Measurements from ENCODE around the gene KIF2A.
"Not testable (repeated sequence)": the region's sequence is repeated elsewhere in the genome, so short reads cannot be mapped to it uniquely, and the experiment has no call there.

Gene KIF2A

DNA sequence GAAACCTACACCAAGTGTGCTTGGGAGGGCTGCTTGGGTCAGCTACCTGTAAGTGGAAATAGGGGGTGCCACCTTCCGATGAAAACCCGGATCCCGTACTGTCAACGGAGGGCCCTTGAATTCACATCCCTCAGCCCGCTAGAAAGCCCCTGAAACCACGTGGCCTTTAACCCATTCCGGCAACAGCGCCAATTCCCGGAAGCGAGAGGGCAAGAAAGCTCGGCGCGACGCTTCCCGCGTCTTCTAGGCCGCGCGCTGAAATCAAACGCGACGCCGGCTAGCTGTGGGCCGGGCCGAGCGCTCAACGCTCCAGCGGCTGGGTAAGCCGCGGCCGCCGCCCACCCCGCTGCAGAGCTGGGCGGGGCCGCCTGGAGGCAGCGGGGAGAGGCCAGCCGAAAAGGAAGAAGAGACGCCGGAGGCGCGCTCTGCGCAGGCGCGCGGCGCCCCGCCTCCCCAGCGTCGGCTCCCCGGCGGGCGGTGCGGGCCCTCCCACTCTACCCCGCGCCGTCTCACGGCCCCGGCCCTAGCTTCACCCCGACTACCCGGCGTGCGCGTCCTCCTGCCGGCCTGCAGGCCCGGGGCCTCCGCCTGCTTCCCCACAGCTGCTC lies at the start of gene KIF2A:
TSS of gene KIF2A (plus strand) at position 492 of the 608 bp plus-strand sequence. CDS start 267 bp downstream, outside the sequence.
- peak; percentile 85 for DNase-seq

DNA sequence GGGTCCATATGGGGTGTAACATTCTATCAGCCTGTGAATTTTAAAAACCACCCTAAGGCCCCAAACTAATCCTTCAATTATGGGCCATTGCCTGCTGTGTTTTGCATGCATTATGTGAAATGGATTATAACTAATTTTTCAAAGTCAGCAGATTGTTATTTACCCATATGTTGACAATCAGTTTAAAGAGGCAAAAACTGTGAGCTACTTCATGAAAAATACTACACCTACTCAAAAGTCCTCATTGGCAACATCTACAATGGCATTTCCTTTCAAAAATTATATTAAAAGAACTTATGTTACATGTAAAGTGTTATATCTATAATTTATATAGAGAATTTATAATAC lies 49.0 kb upstream of the KIF2A start:
- DNase-seq, result no peak

DNA sequence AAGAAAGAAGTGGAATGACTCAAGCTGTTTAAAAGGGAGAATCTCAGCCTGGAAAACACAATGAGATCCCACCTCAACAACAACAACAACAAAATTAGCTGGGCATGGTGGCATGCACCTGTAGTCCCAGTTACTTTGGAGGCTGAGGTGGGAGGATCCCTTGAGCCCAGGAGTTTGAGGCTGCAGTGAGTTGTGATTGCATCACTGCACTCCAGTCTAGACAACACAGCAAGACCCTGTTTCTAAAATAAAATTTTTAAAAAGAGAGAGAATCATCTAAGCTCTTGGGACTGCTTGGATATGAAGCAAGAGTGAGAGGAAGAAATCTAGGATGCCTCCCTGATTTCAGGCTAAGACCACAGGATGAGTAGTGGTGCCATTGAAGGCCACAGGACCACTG lies 47.4 kb upstream of the KIF2A start:
- no peak for DNase-seq

DNA sequence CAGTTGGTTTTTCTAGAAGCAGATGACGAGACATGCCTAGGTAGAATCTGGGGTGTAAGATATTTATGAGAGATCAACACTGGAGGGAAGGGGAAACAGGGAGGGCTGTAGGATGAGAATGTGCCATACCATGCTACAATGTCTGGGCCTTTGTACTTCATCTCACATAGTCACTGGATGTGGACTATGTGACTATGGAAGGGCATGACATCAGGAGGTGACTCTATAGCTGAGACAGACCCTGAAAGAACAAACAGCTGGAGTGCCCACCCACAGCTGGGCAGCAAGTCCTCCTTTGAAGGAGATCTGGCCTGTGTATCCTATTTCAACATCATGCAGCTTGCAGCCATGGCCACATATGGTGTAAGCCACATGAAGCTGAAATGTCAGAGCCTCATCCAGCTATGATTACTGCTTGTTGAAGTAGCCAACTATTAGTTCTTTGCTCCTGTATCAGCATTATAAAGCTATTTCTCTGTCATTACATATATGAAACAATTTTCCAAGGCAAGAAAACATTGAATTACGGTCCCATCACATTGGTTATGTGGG lies 46.2 kb upstream of the KIF2A start:
- DNase-seq, result no peak

DNA sequence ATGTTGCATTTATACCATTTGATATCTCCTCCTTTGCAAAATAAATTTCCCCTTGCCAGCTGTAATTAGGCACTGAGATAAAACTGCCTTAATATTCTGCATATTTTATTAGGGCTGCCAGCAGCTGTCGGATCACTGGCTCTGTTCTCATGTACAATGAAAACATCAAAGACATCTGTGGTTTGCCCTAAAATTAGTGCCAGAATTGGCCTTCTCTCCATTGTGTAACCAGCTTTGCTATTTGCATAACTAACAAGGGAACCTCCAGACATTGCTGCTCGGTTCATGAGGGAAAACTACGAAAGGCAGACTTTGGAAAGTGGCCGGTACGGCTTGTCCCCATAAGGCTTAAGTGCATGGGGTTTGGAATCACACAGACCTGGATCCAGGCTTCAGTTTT lies 45.5 kb upstream of the KIF2A start:
- DNase-seq, result no peak

DNA sequence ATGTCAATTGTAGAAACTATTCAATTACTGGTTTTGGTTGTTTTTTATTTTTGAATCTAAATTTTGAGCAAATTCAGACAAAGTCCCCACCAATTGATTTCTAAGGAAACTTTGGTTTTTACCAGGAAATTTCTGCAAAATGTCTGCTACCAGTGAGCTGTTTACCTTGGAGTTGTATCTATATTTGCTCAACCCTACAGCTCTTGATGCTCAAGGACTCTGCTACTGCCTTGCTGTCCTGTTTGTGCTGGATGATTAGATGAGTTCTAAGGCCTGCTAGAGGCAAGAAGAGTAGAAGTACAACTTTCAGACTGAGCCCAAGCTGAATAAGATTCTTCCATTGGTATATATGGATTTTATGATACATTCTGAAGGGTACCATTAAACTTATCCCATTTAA lies 42.6 kb upstream of the KIF2A start:
- no peak for DNase-seq

DNA sequence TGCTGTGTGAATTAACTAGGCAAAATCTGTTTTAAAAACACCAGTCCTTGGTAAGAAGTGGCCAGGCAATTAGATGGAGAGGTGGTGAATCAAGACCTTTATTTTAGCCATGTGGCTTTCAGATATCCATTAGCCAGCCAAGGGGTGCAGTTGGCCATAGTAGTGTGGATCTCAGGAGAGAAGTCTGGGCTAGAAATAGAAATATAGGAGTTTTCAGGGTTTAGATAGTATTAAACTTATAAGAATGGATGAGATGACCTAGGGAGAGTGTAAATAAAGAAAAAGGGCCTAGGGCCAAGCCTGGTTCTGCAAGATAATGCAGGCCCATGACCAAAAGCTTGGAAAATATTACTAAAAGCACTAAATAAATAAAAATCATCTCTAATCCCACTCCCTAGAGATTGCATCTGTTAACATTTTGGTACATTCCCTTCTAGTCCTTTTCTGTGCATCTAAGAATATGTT lies 40.3 kb upstream of the KIF2A start:
- no peak for DNase-seq

DNA sequence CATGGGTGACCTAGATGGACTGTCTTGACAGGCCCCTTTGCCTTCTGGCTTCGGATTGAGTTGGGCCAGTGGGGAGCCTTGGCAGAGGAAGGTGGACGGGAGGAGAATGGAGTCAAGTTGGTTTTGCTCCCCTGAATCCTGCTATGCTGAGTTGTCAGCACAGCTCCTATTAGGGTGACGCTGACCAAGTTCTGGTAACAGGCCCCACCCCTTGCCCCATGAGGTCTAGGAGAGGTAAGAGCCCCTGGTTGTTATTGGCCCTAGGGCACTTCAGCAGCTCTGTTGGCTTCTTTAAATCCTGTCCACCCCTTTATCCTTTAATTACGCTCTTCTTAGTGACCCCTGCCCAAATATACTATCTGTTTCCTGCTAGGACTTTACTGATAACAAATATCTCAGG lies 39.4 kb upstream of the KIF2A start:
- DNase-seq, result no peak

DNA sequence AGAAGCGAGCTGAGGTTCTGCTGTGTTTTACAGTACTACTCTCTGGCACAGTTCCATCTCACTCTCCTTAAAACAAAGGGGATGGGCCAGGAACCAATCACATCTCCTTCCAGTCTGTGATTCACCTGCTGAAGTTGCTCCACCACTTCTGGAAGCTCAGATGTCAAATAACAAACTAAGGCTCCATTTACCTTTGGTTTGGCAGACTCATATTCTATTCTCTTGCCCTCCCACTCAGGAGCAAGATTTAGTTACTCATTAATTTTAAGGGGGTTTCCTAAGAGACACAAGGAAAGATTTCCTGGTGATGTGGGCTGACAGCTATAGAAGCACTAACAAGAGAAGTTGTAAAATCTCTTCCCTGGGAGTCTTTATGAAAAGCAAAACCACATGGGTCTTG lies 37.8 kb upstream of the KIF2A start:
- no peak for DNase-seq

DNA sequence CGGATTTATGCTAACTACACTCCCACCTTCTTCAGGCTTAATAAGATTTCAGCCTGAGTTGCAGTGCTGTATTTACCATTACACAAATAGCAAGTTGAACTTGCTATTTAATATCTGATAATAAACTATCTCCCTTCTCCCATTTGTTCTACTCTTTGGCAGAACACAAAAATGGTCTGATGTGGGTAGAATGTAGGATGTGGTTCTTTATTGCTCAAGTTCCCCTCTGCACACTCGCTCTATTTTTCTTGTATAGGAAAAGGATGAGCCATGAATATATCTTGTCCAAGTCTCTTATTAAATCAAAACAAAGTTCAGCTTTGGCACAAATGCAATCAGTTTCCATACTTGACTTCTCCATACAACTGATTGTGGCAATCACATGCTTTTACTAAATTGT lies 37.2 kb upstream of the KIF2A start:
- no peak for DNase-seq

DNA sequence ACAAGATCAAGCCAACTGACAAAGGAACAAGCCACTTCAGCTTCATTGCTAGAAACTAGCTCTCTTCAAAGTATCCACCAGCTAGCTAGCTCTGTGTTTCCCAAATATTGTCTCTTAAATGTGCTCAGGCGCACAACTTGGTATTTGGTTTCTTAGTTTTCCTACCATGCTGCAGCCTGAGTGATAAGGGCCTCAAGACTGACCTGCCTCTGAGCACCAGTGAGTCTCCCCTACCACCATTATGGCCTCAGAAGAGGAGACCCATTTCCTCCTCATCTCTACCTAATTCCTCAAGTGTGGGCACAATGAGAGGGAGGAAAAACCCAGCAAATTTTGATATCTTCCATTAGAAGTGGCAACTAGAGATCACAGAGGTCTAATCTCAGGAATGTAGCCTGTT lies 34.6 kb upstream of the KIF2A start:
- no peak for DNase-seq

DNA sequence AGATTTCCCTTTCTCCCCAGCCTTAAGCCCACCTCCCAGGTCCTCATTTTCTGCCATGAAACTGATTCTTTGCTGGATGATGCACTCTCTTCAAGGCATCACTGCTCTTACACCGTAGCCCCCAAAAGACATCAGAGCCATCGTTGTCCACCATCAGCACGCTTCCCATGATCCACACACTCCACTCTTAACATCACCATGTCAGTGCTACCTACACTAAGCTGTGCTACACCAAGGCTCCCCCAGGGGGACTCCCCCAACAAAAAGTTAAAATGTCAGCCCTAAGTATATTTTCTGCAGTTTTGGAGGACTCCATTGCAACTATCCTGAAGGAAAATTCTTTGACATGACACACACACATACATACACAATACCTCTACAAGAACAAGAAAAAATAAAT lies 34.1 kb upstream of the KIF2A start:
- no peak for DNase-seq

DNA sequence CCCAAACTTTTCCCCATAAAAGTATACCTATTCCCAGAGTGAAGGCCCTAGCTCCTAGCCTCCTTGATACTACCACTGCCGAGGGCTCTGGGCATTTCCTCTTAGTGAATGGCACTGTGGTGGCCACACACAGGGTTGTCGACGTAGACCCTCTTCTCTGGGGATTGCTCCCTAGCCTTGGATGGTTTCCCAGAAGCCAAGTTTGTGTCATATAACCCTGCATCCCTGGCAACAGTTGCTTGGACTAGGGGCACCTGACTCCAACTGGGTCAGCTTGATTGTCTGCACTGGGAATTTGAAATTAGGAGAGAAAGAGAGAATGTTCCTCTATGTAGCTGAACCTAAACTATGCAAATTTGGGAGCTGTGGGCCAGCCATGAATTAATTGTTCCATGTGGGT lies 32.3 kb upstream of the KIF2A start:
- no peak for DNase-seq

DNA sequence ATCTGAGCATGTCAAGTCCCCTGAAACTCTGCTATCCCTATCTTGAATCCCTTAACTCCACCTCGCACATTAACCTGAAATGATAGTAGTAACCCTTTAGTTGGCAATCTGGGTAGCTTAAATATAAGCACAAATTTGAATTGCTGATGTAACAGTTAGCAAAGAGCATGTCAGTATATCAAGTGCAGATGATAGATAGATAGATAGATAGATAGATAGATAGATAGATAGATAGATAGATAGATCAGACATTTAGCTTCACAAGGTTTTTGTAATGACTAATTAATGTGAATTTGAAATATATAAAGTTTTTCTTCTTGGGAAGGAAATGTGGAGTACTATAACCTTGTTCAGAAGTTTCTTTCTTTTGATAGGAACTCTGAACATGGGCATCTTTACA lies 30.4 kb upstream of the KIF2A start:
- no peak for DNase-seq

DNA sequence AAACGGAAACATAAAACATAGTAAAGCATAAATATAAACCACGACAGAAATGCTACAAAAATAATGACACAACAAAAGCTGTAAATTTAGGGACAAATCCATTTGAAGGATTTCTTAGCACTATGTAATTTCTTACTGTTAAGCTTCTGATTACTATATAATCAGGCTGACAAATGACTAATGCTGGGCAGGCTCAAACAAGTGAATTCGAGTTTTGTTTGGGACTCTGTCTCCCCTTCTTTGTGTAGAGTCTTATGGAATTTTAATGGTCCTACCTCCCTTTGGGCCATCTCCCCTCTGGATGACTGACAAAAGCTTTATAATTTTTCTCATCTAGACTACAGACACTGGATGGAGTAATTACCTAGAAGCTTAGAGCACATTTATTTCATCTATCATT lies 24.6 kb upstream of the KIF2A start:
- no peak for DNase-seq

DNA sequence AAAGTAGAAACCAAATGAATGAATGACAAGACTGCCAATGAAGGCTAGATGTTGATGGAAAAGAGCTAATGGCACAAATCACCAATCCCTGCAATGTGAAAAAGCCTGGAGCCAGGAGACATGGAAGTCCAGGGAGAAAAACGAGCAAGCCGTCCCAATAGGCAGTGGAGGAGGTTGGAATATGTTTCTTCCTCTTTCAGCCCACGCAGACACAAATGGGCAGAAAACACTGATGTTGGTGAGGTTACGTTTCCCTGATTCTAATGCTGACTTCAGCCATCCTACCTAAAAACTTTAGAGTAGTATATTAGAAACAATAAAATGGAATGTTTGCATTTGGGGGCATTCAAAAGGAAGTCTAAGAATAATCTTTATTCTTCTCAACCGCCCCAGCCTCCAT lies 23.9 kb upstream of the KIF2A start:
- no peak for DNase-seq

DNA sequence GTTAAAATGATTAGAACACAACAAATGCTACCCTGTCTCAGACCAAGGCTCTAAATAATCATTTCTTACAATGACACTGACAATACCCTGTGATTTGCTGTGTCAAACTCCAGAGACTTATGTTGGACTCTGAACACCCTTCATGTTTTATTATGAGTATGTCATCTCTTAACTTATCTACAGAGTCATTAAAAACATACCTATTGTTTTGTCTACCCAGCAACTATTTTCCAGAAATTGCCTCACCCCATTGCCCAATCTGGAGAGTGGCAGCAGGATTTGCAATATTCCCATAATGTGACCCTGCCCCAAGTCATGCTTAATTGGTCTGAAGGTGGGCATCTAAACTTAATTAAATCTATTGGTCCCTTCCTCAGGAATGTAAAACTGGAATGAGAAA lies 23.0 kb upstream of the KIF2A start:
- no peak for DNase-seq

DNA sequence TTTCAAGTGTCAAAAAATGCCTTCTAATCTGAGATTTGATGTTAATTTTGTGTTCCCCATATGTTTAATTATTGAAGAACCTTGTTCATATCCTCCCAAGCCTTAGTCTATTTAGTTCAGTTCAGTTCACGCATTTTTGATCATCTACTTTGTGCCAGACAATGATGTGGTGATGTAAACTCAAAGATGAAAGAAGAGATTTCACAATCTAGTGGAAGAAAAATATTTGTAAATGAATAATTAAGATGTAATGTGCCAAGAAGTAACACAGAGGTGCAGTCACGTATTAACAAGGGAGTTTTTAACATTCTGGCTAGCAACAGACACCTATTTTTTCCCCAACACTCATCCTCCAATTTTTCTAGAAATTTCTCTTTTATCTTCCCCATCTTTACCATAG lies 22.1 kb upstream of the KIF2A start:
- DNase-seq, result no peak

DNA sequence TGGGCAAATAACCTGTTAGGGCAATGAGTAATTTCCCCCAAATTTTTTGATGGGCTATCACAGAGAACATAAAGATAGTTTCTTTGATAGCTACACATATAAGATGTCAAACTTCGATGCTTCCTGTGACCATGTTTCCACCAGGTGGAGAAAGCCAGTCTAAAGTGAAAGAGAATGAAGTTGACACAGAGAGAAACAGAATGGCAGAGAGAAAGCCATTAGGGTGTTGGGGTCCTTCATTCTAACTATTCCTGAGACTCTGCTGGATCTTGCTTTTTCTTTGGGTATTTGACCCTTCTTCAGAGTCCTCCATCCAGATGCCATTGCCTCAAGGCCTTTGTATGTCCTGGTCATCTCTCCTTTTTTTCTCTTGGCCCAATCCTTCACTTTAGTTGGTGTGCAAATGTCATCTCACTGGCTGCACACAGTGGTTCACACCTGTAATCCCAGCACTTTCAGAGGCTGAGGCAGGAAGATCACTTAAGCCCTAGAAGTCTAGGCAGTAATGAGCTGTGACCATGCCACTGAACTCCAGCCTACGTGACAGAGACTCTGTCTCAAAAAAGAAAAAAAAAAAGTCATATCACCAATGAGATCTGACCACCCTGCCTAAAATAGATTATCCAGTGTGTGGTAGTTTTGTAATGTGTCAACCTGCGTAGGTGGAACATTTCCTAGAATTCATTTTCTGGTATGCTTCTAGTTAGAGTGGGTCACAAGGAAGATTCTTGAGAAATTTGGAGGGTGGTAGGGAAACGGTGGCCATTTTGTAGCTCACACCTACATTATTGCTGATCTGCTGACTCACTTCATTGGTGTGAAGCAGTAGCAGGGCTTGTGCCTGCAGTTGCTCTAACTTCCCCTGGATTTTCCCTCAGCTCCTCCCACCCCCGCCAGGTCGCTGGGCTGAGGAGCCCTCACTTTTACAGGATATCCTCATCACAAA lies 20.8 kb upstream of the KIF2A start:
- DNase-seq, result no peak

DNA sequence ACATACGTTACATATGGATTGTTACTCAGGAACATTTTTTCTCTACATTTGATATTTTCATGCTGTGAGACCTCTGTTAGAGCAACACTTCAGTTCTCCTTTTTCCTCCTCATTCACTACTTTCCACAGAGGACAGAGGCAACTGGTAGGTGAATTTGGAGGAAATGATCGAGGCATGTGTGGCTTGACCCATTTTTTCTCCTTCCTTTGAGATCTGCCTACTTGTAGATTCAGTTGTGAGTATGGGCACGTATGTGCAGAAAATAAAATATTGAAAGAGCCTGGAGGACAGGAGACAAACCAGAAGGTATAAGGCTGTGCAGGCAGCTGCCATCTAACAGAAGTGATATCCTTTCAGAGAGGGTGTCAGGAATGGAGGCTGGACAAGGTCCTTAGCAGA lies 19.2 kb upstream of the KIF2A start:
- no peak for DNase-seq

DNA sequence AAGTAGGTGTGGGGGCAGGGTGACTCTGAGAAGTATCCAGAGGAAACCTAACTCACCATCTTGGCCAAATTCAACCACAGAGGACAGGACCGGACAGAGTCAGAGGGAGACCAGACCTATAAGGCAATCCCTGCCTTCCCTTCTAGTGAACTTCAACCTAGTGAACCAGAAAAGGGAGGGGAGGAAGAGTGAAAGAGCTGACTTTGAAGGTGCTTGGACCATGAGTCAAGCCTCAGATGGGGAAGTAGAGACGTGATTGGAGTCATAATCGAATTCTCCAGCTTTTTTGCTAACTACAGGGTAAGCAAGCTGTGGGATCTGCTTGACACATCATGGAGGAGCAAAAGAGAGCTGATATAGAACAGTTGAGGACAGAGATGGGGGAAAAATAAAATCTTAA lies 18.8 kb upstream of the KIF2A start:
- no peak for DNase-seq

DNA sequence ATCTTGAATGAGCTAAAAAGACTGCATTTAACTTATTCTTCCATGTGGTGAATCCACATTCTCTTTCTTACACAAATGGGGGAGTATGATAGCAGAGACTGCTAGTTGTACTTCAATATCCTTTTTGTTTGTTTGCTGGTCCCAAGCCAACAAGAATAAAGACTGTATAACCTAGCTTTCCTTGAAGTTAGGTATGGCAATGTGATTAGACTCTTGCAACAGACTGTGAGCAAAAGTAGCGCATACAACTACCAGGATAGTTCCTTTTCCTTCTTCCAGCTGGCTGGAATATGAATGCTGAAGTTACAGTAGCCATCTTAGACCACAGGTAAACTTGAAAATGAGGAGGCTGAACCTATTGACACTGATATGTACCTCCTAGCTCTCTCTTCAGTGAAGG lies 17.9 kb upstream of the KIF2A start:
- DNase-seq, result no peak

DNA sequence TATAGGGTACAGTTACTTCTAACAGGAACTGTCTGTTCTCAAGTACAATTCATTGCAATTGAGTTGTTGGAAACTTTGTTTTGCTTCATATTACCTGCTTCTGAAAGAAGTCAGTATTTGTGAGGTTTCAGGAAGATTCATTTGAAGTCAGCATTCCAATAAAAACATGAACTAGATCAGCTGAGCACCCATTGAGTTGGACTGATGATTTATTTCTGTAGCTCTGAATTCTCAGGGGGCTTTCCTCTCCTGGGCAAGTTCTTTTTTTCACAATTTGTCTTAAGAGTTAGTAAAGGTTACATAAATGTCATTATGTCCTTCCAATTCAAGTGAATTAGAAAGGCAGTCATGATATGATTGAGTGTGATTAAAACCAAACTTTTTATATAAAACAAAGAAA lies 16.2 kb upstream of the KIF2A start:
- DNase-seq, result no peak

DNA sequence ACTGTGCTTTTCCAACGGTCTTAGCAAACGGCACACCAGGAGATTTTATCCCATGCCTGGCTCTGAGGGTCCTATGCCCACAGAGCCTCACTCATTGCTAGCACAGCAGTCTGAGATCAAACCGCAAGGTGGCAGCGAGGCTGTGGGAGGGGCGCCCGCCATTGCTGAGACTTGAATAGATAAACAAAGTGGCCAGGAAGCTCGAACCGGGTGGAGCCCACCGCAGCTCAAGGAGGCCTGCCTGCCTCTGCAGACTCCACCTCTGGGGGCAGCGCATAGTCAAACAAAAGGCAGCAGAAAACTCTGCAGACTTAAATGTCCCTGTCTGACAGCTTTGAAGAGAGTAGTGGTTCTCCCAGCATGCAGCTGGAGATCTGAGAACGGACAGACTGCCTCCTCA lies 14.2 kb upstream of the KIF2A start:
- not testable (repeated sequence) for DNase-seq

Data from GOT3 (cell line).